HG02623 (cell line): ENCODE results near the gene CAMTA2.
"Not testable (repeated sequence)": the region's sequence is repeated elsewhere in the genome, so short reads cannot be mapped to it uniquely, and the experiment has no call there.

Experiments
- ATAC-seq: cut with Tn5 transposase; IDR thresholded peaks from one replicate; pipeline ENCODE4 v1.9.1; 2021; ENCODE audit warnings: moderate library complexity; ENCODE audit not compliant: unreplicated experiment

CAMTA2 gene

DNA sequence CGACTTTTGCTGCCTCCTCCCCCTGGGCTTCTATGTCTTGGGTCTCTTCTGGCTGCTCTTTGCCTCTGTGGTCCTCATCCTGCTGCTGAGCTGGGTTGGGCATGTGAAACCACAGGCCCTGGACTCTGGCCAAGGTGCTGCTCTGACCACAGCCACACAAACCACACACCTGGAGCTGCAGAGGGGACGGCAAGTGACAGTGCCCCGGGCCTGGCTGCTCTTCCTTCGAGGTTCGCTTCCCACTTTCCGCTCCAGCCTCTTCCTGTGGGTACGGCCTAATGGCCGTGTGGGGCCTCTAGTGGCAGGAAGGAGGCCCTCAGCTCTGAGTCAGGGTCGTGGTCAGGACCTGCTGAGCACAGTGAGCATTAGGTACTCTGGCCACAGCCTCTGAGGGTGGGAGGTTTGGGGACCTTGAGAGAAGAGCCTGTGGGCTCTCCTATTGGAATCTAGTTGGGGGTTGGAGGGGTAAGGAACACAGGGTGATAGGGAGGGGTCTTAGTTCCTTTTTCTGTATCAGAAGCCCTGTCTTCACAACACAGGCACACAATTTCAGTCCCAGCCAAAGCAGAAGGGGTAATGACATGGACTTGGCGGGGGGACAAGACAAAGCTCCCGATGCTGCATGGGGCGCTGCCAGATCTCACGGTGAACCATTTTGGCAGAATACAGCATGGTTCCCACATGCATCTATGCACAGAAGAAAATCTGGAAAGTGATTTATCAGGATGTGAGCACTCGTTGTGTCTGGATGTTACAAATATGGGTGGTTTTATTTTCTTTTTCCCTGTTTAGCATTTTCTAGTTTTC lies 53.1 kb downstream of the CAMTA2 start:
- ATAC-seq: no peak

DNA sequence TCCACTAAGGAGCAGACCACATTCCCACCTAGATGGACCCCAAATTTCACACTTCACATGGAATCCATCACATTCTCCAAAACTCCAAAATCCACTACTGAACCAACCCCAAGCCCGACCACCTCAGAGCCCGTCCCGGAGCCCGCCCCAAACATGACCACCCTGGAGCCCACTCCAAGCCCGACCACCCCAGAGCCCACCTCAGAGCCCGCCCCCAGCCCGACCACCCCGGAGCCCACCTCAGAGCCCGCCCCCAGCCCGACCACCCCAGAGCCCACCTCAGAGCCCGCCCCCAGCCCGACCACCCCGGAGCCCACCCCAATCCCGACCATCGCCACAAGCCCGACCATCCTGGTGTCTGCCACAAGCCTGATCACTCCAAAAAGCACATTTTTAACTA lies 53.8 kb downstream of the CAMTA2 start:
- ATAC-seq: no peak

DNA sequence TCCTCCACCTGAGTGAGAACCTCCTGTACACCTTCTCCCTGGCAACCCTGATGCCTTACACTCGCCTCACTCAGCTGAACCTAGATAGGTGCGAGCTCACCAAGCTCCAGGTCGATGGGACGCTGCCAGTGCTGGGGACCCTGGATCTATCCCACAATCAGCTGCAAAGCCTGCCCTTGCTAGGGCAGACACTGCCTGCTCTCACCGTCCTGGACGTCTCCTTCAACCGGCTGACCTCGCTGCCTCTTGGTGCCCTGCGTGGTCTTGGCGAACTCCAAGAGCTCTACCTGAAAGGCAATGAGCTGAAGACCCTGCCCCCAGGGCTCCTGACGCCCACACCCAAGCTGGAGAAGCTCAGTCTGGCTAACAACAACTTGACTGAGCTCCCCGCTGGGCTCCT lies 54.7 kb downstream of the CAMTA2 start:
- ATAC-seq: no peak

- ATAC-seq: no peak
Observed at GRCh38 chr17:4931963-4932362, 55.5 kb downstream of the CAMTA2 start, which contains the start of gene GP1BA. TSS of gene GP1BA (plus strand) at chr17:4932277. CDS start at chr17:4932605, 328 bp downstream.

DNA sequence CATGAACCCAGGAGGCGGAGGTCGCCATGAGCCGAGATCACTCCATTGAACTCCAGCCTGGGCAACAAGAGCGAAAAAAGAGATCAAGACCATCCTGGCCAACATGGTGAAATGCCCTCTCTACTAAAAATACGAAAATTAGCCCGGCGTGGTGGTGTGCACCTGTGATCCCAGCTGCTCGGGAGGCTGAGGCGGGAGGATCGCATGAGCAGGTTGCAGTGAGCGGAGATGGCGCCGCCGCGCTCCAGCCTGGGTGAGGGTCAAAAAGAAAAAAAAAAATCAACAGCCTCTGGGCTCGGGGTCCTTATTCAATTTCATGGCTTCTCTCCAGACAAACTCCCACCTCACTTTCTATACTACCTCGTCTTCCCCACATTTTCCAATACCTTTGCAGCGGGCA lies 58.6 kb downstream of the CAMTA2 start:
- ATAC-seq: no peak

- not testable (repeated sequence) for ATAC-seq
Observed at GRCh38 chr17:4926577-4927335, 60.7 kb downstream of the CAMTA2 start.

GRCh38 chr17:4921320-4921719 lies 66.2 kb downstream of the CAMTA2 start:
- ATAC-seq: no peak

DNA sequence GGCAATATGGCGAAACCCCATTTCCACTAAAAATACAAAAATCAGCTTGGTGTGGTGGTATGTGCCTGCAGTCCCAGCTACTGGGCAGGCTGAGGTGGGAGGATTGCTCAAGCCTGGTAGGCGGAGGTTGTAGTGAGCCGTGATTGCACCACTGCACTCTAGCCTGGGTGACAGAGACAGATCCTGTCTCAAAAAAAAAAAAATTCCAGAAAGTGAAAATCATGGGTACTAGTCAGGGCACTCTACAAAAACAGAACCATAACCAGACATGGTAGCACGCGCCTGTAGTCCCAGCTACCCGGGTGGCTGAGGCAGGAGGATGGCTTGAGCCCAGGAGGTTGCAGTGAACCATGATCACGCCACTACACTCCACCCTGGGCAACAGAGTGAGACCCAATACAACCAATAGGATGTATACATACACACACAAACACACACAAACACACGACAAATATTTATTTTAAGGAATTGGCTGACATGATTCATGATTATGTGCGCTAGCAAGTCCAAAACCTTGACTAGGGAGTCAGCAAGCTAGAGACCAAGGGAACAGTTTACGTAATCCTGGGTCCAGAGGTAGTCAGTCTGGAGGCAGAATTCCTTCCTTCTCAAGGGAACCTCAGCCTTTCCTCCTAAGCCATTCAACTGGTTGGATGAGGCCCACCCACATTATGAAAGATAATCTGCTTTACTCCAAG lies 67.0 kb downstream of the CAMTA2 start:
- ATAC-seq: no peak

DNA sequence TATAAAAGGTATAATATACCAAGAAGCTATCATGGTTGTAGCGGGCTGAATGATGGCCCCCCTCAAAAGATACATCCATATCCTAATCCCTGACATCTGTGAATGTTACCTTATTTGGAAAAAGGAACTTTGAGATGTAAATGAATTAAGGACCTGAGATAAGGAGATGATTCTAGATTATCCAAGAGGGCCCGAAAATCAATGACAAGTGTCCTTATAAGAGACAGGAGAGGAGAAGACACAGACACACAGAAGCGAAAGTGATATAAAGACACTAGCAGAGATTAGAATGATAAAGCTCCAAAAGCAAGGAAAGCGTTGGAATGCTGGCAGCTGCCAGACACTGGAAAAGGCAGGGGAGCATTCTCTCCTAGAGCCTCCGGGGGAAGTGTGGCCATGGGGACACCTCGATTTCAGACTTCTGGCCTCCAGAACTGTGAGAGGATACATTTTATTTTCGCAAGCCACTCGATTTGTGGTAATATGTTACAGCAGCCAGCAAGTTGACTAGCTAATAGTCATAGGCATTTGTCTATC lies 67.9 kb downstream of the CAMTA2 start:
- no peak for ATAC-seq
